Measurements from ENCODE around the gene FAM131C. TPM values are rescaled to one million over a fixed set of nuclear protein-coding genes. Genes with fewer than 3 reads are reported as not detected.
A peak's percentile ranks its signal among the peaks of the same experiment; 100 is the strongest.

Gene FAM131C
- total RNA-seq, 1 donor, result under 0.01 TPM

DNA sequence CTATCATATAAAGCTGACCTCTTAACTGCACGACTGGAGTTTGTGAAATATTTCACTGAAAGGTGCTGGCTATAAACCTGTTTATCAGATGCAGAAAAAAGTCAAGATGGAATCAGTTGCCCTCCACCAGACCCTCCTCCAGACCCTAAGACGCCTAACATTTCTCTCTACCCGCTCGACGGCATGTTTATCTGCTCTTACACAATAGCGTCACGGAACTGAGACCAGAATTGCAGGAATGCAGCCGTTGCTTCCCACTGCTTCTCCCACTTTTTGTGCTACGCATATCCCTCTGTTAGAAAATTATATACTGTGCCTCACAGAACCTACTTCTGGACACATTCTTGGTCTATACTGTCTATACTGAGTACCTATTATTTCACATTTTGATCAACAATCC, 28.2 kb upstream of the FAM131C start:
- TF ChIP-seq, protein P1, sequence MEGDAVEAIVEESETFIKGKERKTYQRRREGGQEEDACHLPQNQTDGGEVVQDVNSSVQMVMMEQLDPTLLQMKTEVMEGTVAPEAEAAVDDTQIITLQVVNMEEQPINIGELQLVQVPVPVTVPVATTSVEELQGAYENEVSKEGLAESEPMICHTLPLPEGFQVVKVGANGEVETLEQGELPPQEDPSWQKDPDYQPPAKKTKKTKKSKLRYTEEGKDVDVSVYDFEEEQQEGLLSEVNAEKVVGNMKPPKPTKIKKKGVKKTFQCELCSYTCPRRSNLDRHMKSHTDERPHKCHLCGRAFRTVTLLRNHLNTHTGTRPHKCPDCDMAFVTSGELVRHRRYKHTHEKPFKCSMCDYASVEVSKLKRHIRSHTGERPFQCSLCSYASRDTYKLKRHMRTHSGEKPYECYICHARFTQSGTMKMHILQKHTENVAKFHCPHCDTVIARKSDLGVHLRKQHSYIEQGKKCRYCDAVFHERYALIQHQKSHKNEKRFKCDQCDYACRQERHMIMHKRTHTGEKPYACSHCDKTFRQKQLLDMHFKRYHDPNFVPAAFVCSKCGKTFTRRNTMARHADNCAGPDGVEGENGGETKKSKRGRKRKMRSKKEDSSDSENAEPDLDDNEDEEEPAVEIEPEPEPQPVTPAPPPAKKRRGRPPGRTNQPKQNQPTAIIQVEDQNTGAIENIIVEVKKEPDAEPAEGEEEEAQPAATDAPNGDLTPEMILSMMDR (IDR thresholded peaks at IDR 0.05; ENCODE audit: insufficient read depth, low read depth, low read length), result no peak
- no peak overlapping the region for H3K4me3 ChIP-seq (ENCODE audit: low read depth, low read length)
- DNase-seq (ENCODE audit: low read depth), result peak; percentile 45

- no peak for DNase-seq (ENCODE audit: low read depth)
- no peak overlapping the region for H3K4me3 ChIP-seq (ENCODE audit: low read depth, low read length)
- TF ChIP-seq, protein P1 (IDR thresholded peaks at IDR 0.05; ENCODE audit: insufficient read depth, low read depth, low read length), result no peak
Observed at GRCh38 chr1:16099412-16099811, 26.0 kb upstream of the FAM131C start.

- TF ChIP-seq, protein P1 (IDR thresholded peaks at IDR 0.05; ENCODE audit: insufficient read depth, low read depth, low read length), result no peak
- no peak overlapping the region for H3K4me3 ChIP-seq (ENCODE audit: low read depth, low read length)
- DNase-seq (ENCODE audit: low read depth), result no peak
Observed at GRCh38 chr1:16095447-16095846, 22.0 kb upstream of the FAM131C start.

DNA sequence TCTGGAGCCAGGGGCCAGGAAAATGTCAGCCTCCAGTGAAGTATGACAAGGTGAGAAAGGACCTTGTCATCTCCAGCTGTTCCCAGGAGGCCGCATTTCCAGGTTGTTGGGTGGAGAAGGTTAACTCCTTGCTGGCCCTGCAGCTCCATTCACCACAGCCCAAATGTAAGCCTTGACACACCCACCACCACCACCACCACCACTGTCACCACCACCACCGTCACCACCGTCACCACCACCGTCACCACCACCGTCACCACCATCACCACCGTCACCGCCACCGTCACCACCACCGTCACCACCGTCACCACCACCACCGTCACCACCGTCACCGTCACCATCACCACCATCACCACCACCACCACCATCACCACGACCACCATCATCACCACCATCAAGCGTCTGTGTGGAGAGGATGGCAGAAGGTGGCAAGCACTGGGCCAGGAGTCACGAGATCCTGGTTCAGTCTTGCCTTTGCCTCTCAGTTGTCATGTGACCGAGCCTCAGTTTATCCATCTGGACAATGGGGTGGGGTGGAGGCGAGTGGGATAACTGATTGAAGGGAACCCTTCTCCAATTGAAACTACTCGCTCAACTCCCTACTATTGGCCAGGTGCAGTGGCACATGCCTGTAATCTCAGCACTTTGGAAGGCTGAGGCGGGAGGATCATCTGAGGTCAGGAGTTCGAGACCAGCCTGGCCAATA, 21.2 kb upstream of the FAM131C start:
- DNase-seq (ENCODE audit: low read depth), result no peak
- TF ChIP-seq, protein P1 (IDR thresholded peaks at IDR 0.05; ENCODE audit: insufficient read depth, low read depth, low read length), result no peak

DNA sequence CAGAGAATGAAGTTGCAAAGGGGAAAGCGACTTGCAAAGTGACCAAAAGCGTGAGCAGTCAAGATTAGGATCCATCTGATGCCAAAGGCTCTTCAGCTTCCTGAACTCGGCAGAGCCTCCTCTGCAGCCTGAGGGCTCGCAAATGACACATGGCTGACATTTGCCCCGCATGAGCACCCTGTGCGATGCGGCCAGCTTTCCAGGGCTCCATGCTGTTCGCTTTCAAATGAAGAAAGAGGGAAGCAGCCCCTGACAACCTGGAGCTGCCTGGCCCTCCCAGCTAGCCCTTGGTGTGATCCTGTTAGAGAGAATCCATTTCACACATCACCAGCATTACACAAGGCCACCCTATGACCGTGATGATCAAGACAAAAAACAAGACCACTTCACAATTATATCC, 20.2 kb upstream of the FAM131C start:
- TF ChIP-seq, protein P1 (IDR thresholded peaks at IDR 0.05; ENCODE audit: insufficient read depth, low read depth, low read length), result no peak
- DNase-seq (ENCODE audit: low read depth), result no peak
- no peak overlapping the region for H3K4me3 ChIP-seq (ENCODE audit: low read depth, low read length)

More for the DNA sequence above, 21.2 kb upstream of the FAM131C start:
- no peak overlapping the region for H3K4me3 ChIP-seq (ENCODE audit: low read depth, low read length)

DNA sequence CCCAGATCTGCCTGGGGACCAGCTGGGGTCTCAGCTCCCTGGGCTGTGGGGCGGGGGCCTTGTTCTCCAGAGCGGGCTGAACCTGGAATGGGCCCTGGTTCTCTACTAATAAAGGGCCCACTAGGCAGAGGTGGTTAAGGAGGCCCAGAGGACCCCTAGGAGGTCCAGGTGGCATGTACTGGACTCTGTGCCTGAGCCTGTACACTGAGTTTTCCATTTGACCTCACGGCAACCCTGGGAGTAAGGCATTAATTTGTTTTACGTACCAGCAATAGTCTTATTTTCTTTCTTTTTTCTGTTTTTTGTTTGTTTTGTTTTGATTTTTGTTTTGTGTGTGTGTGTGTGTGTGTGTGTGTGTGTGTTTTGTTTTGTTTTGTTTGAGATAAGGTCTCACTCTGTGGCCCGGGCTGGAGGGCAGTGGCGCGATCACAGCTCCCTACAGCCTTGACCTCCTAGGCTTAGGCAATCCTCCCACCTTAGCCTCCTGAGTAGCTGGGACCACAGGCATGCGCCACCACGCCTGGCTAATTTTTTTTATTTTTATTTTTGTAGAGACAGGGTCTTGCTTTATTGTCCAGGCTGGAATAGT, 19.6 kb upstream of the FAM131C start:
- TF ChIP-seq, protein P1 (IDR thresholded peaks at IDR 0.05; ENCODE audit: insufficient read depth, low read depth, low read length), result no peak
- DNase-seq (ENCODE audit: low read depth), result no peak

More for the DNA sequence above, 19.6 kb upstream of the FAM131C start:
- H3K4me3 ChIP-seq (ENCODE audit: low read depth, low read length), result no peak overlapping the region

Measured in fibroblast of villous mesenchyme (primary cell).